Loucy (cell line): ENCODE data around the gene CBX8.

Experiments
- H2AFZ ChIP-seq: fragments of 200-600 bp; sonication (generic); 2 replicates; pipeline ENCODE4 v1.6.0; 2016; ENCODE audit warnings: antibody characterized with exemption, mild to moderate bottlenecking, low read length, moderate library complexity
- H3F3A ChIP-seq: fragments of 200-600 bp; 2 replicates; pipeline ENCODE4 v1.6.0; 2016; ENCODE audit warnings: antibody characterized with exemption, low read depth, mild to moderate bottlenecking
- H3K27me3 ChIP-seq: fragments of 200-600 bp; sonication (generic); 2 replicates; pipeline ENCODE4 v1.6.1; 2014; ENCODE audit warnings: low read length, mild to moderate bottlenecking; ENCODE audit not compliant: insufficient read depth, poor library complexity, severe bottlenecking
- H3K36me3 ChIP-seq: fragments of 200-600 bp; sonication (generic); 2 replicates; pipeline ENCODE4 v1.6.1; 2016; ENCODE audit warnings: low read length; ENCODE audit not compliant: insufficient read depth
- H3K4me1 ChIP-seq: fragments of 200-600 bp; sonication (generic); 2 replicates; pipeline ENCODE4 v1.5.1; 2014; ENCODE audit warnings: low read length, mild to moderate bottlenecking; ENCODE audit not compliant: insufficient read depth, poor library complexity, severe bottlenecking
- H3K4me2 ChIP-seq: fragments of 200-600 bp; sonication (generic); 2 replicates; pipeline ENCODE4 v1.6.0; 2014; ENCODE audit warnings: antibody characterized with exemption, low read length, low read depth, mild to moderate bottlenecking; ENCODE audit not compliant: poor library complexity, severe bottlenecking
- H3K4me3 ChIP-seq: fragments of 200-600 bp; sonication (generic); 2 replicates; pipeline ENCODE4 v1.5.1; 2014; ENCODE audit warnings: low read length, mild to moderate bottlenecking, mixed read lengths; ENCODE audit not compliant: poor library complexity, severe bottlenecking
- H3K79me2 ChIP-seq: fragments of 200-600 bp; sonication (generic); 2 replicates; pipeline ENCODE4 v1.6.1; 2014; ENCODE audit warnings: low read length; ENCODE audit not compliant: insufficient read depth
- H3K9ac ChIP-seq: fragments of 200-600 bp; sonication (generic); 2 replicates; pipeline ENCODE4 v1.6.0; 2014; ENCODE audit warnings: mild to moderate bottlenecking, low read depth, low read length, moderate library complexity; ENCODE audit not compliant: poor library complexity, severe bottlenecking
- H3K9me2 ChIP-seq: fragments of 200-600 bp; sonication (generic); replicated peaks from 2 replicates; pipeline ENCODE4 v1.6.1; 2016; ENCODE audit warnings: low read depth, low read length, mixed read lengths
- H3K9me3 ChIP-seq: fragments of 200-600 bp; sonication (generic); 2 replicates; pipeline ENCODE4 v1.6.1; 2014; ENCODE audit warnings: mild to moderate bottlenecking, antibody characterized with exemption, low read length, low read depth; ENCODE audit not compliant: insufficient read depth
- H4K20me1 ChIP-seq: fragments of 200-600 bp; sonication (generic); 2 replicates; pipeline ENCODE4 v1.6.0; 2014; ENCODE audit warnings: antibody characterized with exemption, low read length, mild to moderate bottlenecking; ENCODE audit not compliant: insufficient read depth, poor library complexity, severe bottlenecking
- CTCF ChIP-seq: fragments of 200-600 bp; sonication (generic); conservative IDR thresholded peaks from 2 replicates; pipeline ENCODE4 v1.5.1; 2014; ENCODE audit warnings: mild to moderate bottlenecking, antibody characterized with exemption, low read length
- EZH2phosphoT487 ChIP-seq: fragments of 200-600 bp; IDR thresholded peaks from 2 replicates; pipeline ENCODE4 v1.6.1; 2018; ENCODE audit warnings: antibody characterized with exemption, mild to moderate bottlenecking, moderate library complexity, borderline replicate concordance

CBX8 gene

DNA sequence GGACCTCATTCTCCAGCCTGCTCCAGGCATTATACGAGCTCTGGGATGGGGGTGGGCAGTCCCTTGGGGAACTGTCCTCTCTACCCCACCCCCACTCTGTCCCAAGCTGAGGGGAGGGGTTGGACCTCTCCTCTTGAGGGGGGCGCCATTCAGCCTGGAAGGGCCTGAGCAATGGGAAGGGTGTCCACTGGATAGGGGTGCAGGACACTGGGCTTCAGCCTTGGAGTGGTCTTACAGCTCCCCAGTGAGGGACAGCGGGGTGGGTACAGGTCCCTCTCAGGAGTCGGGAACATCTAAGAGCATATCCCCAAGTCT lies 9.5 kb upstream of the CBX8 start:
- H3K4me3 ChIP-seq, result no peak overlapping the region
- H3K4me2 ChIP-seq, result peak overlapping the region; percentile 94
- H3K79me2 ChIP-seq, result peaks cover 35% of the 10 kb centered on the region
- H3K9me3 ChIP-seq, result no peaks in the 10 kb centered on the region
- no peak overlapping the region for H2AFZ ChIP-seq
- H3K9ac ChIP-seq, result peak overlapping the region; percentile 86
- no peaks in the 10 kb centered on the region for H3K36me3 ChIP-seq
- H3F3A ChIP-seq, result 0 out of 2 replicates have a peak, but pooled peaks cover 6% of the 10 kb centered on the region
- no peaks in the 10 kb centered on the region for H4K20me1 ChIP-seq
- H3K27me3 ChIP-seq, result no peaks in the 10 kb centered on the region
- H3K4me1 ChIP-seq, result peaks cover 60% of the 10 kb centered on the region
- no peak for TF ChIP-seq EZH2phosphoT487
- no peak for TF ChIP-seq CTCF
- no peaks in the 10 kb centered on the region for H3K9me2 ChIP-seq

DNA sequence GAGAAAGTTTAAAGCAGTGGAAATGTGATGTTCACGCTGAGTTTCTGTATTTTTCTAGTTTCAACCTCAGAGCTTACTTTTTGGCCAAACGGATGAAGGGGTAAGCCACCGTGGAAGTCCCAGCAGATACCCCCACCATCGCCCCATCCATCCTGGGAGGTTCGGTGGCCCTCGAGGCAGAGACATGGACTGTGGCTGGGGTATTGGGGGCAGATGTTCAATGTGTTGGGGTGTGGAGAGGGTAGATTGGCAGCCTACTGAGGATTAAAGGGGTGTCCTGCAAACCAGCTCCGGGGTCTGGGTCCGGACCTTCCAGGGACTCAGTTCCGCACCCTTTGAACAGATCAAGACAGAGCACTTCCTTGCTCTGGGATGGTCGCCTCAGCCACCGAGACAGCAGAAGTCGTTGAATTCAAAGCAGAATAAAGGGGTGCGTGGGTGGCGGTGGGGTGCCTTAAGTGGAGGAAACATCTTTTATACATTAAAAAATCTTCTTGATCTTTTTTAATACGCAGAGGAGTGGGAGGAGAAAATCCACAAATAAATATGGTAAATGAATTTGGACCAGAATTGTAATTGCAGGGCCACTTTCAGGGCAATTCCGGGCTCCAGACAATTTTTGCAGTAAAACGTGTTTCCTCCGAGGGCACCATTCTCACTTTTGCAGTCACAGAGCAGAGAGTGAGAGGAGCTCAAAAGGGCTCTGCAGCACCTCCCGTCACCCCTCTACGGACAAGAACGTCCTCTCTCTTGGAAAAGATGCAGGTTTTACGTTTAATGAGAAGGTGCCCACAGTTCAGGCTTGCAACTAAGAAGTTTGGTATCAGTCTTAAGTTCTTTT lies 8.2 kb upstream of the CBX8 start:
- Histone ChIP-seq H3K79me2 (peaks cover 39% of the 10 kb centered on the region), H3K4me3 (peak overlapping the region; percentile 72), H3K36me3 (no peaks in the 10 kb centered on the region), H3K27me3 (no peaks in the 10 kb centered on the region), H3F3A (0 out of 2 replicates have a peak, but pooled peaks cover 6% of the 10 kb centered on the region), H3K4me1 (peaks cover 66% of the 10 kb centered on the region), H3K9me2 (no peaks in the 10 kb centered on the region), H3K4me2 (peak overlapping the region; percentile 94), H3K9me3 (no peaks in the 10 kb centered on the region), H2AFZ (no peak overlapping the region), H3K9ac (peak overlapping the region; percentile 86), H4K20me1 (no peaks in the 10 kb centered on the region)
- no peak for TF ChIP-seq EZH2phosphoT487
- no peak for TF ChIP-seq CTCF

DNA sequence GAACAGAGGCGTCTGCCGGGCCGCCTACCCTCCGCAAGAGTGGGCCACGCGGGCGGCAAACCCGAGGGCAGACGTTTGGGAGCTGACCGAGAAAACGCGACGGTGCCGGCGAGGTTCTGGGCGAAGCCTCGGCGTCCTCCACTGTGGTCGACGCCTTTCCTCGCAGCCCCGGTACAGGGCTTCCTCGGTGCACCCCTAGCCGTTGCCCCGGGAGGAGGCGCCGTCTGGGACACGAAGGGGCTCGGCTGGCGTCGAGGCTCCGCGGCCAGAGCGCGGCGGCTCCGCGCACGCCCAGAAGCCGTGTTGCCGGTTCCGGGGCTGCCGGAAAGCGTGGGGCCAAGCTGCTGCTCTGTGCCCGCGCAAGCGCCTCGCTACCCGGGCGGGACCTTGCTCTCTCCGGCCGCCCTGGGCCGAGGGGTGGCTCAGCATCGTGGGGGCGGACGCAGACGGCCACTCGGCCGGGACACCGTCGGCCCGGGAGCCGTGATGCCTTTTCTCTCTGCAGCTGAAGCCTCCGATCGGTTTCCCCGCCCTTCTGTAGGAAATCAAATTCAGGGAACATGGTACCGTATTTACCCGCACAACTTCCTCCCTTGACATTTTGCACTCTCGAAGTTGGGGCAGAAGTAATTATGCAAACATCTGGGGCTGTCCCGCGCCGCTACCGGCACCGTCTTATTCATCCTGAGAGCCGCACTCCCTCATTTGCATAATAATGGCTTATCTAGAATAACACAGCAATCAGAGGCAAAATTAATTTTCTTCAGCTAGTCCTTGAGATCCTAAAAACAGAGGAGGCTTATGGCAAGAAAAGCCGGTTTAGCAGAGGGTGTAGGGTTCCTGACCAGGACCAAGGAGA lies 7.3 kb upstream of the CBX8 start:
- Histone ChIP-seq H3K9ac (peak overlapping the region; percentile 86), H3K27me3 (no peaks in the 10 kb centered on the region), H3K9me3 (no peaks in the 10 kb centered on the region), H4K20me1 (no peaks in the 10 kb centered on the region), H3K4me3 (peak overlapping the region; percentile 72), H3K9me2 (no peaks in the 10 kb centered on the region), H3K36me3 (no peaks in the 10 kb centered on the region), H3F3A (0 out of 2 replicates have a peak, but pooled peaks cover 6% of the 10 kb centered on the region), H2AFZ (0 out of 2 replicates have a peak overlapping the region, but pooled peaks have one; percentile 30), H3K4me1 (peaks cover 72% of the 10 kb centered on the region), H3K79me2 (peaks cover 47% of the 10 kb centered on the region), H3K4me2 (peak overlapping the region; percentile 94)
- TF ChIP-seq CTCF, result no peak
- TF ChIP-seq EZH2phosphoT487, result no peak
